ENCODE data around the gene ABCG1.

ABCG1 gene

DNA sequence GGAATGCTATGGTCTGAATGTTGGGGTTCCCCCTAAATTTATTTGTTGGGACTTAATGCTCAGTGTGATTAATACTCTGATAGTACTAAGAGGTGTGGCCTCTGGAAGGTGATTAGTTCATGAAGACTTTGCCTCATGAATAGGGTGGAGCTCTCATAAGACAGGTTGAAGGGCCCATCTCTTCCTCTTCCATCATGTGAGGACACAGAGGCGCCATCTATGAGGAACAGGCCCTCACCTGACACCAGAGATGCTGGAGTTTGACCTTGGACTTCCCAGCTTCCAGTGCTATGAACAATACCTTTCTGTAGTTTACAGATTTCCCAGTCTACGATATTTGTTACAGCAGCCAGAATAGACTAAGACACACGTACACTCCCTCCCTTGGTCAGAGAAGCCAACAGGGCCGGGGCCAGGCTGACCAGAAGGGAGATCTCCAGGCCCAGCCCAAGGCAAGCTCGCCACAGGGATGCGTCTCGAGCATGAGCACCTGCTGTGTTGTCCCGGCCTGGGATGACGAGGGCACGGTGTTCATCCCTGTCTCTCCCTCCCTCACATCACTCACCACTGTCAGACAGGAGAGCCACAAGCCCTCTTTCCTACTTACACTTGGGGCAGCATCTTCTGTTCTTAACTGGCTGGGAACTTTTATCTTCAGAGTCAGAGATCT lies 4.7 kb upstream of the ABCG1 start:
- no peak for DNase-seq (ENCODE audit: low spot score)
- in situ Hi-C loops (cut with MboI; ENCODE audit: low pct_unique_long_range_greater_than_20kb, low sequenced_read_pairs, unreplicated experiment), result no loop called here
- TF ChIP-seq, protein P1, sequence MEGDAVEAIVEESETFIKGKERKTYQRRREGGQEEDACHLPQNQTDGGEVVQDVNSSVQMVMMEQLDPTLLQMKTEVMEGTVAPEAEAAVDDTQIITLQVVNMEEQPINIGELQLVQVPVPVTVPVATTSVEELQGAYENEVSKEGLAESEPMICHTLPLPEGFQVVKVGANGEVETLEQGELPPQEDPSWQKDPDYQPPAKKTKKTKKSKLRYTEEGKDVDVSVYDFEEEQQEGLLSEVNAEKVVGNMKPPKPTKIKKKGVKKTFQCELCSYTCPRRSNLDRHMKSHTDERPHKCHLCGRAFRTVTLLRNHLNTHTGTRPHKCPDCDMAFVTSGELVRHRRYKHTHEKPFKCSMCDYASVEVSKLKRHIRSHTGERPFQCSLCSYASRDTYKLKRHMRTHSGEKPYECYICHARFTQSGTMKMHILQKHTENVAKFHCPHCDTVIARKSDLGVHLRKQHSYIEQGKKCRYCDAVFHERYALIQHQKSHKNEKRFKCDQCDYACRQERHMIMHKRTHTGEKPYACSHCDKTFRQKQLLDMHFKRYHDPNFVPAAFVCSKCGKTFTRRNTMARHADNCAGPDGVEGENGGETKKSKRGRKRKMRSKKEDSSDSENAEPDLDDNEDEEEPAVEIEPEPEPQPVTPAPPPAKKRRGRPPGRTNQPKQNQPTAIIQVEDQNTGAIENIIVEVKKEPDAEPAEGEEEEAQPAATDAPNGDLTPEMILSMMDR (IDR thresholded peaks at IDR 0.05; ENCODE audit: extremely low read depth, insufficient read depth, missing control alignments), result no peak

DNA sequence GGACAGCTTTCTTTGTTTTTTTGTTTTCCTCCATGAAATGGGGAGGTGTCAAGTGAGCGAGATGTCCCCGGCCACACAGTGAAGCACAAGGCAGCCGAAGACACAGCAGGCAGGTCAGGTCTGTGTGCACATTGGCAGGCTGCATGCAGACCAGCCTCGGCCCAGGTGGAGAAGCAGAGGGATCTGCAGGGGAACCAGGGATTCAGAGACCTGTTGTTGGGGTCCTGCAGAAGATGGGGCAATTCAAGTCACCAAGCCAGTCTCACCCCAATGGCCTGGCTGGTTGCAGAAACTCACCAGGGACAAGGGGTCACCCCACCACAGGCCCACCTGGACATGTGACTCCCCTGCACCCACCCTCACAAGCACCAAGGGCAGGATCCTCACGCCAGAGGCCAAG lies 4.0 kb upstream of the ABCG1 start:
- DNase-seq (ENCODE audit: low spot score), result no peak
- in situ Hi-C loops (cut with MboI; ENCODE audit: low pct_unique_long_range_greater_than_20kb, low sequenced_read_pairs, unreplicated experiment), result no loop called here
- TF ChIP-seq, protein P1 (IDR thresholded peaks at IDR 0.05; ENCODE audit: extremely low read depth, insufficient read depth, missing control alignments), result no peak

DNA sequence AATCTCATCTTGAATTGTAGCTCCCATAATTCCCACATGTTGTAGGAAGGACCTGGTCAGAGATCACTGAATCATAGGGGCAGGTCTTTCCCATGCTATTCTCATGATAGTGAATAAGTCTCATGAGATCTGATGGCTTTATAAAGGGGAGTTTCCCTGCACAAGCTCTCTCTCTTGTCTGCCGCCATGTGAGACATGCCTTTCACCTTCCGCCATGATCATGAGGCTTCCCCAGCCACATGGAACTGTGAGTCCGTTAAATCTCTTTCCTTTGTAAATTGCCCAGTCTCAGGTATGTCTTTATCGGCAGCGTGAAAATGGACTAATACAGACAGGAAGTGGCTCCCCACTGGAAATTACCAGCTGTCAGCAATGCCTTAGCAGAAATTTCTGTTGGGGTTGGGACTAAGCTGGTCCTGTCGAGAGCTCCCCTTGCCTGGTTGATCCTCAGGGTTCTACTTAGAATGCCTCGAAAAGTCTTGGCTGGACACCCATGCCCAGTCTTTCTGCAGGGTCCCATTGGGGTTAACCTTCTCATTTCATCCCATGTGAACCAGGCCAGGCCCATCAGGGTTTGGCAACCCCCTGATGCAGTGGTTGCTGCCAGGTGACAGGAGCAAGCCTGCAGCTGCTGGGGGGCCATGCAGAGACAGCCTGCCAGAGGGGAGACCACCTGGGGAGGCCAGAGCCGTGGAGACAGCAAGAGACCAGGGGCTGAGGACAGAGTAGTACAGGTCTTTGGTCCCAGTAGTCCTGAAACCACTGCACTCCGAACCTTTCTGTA lies 2.8 kb upstream of the ABCG1 start:
- in situ Hi-C loops (cut with MboI; ENCODE audit: low pct_unique_long_range_greater_than_20kb, low sequenced_read_pairs, unreplicated experiment), result no loop called here
- TF ChIP-seq, protein P1 (IDR thresholded peaks at IDR 0.05; ENCODE audit: extremely low read depth, insufficient read depth, missing control alignments), result no peak

DNA sequence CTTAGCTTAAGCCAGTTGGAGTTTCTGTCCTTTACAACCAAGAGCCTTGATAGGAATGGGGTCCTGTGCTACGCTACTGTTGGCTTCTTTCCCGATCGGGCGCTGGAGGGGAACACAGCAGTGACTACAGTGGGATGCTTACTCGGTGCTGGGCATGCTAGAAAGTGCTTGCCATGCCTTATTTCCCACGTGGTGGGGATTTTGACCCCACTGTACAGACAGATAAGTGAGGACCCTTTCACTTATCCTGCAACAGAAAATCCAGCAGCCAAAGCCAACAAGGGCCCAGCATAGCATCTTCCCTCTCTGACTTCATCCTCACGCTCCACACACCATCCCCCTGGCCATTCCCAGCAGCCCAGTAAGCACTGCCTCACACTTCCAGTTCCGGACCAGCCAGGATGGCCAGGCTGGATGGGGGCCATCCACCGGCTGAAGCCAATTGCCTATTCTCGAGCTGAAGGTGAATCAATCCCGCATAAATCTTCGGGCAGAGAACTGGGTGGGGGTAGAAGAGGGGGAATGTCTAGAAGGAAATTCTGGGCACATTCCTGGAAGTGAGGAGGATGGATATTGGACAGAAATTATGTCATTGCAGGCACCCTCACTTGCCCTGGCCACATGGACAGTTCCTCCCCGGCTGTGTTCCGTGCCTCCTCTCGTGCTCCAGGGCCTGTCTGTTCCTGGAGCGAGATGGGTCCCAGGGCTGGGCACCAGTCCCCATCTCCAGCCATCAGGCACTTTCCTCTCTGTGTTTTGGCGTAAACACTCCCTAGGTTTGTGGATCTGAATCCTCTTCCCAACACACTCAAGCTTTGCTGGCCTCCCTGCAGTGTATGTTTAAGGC lies 2.0 kb upstream of the ABCG1 start:
- in situ Hi-C loops (cut with MboI; ENCODE audit: low pct_unique_long_range_greater_than_20kb, low sequenced_read_pairs, unreplicated experiment), result no loop called here
- TF ChIP-seq, protein P1 (IDR thresholded peaks at IDR 0.05; ENCODE audit: extremely low read depth, insufficient read depth, missing control alignments), result no peak
- no peak for DNase-seq (ENCODE audit: low spot score)

More for the DNA sequence above, 2.8 kb upstream of the ABCG1 start:
- DNase-seq (ENCODE audit: low spot score), result no peak

DNA sequence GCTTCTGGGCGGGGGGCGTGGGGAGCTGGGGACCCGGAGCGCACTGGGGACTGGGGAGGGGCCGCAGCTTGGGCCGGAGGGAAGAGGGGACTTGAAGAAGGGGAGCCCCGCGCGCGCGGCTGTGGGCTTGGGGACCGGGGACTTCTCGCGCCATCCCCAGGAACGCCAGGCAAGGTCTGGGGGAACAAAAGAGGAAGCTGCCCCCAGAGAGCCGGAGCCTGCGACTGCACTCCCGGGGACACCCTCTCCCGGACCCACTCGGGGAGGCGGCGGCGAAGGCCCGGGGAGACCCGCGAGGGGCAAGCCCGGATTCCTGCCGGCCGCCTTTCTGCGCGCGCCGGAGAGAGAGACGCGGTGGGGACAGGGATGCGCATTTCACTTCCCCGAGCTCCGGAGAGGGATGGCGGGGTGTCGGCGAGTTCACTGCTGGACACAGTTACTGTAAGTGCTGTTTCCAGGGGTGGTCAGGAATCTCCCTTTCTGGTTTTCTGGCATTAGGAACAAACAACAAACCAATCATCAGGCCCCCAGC lies 732 bp downstream of the ABCG1 start:
- in situ Hi-C loops (cut with MboI; ENCODE audit: low pct_unique_long_range_greater_than_20kb, low sequenced_read_pairs, unreplicated experiment), result no loop called here
- TF ChIP-seq, protein P1 (IDR thresholded peaks at IDR 0.05; ENCODE audit: extremely low read depth, insufficient read depth, missing control alignments), result no peak
- DNase-seq (ENCODE audit: low spot score), result peak; percentile 57

DNA sequence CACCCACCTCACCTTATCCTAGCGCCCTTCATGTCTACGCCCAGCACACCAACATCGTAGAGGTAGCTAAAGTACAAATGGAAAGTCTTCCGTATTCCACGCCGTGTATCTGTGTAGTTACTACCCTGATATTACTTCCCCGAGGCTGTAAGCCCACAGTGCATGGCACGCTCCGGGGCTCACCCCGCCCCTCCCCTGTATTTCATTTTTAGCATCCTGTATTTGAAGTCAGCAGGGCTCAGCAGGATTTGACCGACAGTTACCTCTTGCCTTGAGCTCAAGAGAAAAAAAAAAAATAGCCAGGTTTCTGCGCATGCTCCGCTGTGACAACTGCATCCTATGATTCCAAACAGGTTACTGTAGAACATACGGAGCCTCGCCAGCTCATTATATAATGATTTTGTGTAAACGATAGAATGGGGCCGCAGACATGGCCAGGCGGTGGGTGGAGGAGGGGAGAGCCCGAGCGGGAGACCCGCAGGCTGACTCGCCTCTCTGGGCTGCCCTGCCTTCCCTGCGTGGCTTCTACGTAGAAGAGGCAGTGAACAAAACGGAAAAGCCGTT lies 1.3 kb downstream of the ABCG1 start:
- TF ChIP-seq, protein P1 (IDR thresholded peaks at IDR 0.05; ENCODE audit: extremely low read depth, insufficient read depth, missing control alignments), result no peak
- peak; percentile 79 for DNase-seq (ENCODE audit: low spot score)
- in situ Hi-C loops (cut with MboI; ENCODE audit: low pct_unique_long_range_greater_than_20kb, low sequenced_read_pairs, unreplicated experiment), result no loop called here
